Islet of Langerhans (tissue), 1 donor: ENCODE measurements around the gene TLX3.

Experiments used
- FAIRE-seq: peaks from one replicate; lab custom pipeline; 2011; peaks lifted over from hg19 to GRCh38; lab: Jason Lieb, UNC

TLX3 gene

DNA sequence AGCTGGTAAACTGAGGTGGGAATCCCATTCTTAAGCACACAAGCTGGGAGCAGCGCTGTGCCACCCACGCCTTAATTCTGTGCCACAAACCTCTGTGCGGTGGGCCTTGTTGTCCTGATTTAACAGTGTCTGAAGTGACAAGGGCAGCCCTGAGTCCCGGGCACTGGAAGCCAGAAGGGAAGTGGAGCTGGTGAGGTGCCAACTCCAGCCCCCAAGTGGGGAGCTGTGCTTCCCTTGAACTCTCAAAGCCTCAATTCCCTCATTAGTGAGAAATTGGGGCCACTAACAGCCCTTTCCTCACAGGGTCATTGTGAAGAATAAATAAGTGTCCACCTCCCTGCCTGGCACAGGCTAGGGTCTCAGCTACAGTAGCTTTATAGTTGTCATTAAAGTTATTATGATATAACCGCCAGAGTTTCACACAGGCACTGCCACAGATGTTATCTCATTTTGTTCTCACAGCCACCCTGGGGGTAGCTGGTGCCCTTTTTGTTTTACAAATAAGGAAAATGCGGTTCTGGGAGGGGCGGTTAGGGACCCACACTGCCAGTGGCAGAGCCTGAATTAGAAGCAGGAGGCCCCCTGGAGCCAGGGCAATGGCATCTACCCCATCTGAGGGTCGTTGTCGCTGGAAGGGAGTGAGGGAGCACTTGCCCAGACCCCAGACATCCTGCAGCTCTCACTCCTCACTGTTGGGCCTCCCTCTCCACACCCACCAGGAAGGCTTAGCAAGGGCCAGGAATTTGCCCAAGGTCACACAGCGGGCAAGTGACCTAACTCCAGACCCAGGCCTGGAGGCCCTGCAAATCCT, 2.1 kb upstream of the TLX3 start:
- no peak for FAIRE-seq

DNA sequence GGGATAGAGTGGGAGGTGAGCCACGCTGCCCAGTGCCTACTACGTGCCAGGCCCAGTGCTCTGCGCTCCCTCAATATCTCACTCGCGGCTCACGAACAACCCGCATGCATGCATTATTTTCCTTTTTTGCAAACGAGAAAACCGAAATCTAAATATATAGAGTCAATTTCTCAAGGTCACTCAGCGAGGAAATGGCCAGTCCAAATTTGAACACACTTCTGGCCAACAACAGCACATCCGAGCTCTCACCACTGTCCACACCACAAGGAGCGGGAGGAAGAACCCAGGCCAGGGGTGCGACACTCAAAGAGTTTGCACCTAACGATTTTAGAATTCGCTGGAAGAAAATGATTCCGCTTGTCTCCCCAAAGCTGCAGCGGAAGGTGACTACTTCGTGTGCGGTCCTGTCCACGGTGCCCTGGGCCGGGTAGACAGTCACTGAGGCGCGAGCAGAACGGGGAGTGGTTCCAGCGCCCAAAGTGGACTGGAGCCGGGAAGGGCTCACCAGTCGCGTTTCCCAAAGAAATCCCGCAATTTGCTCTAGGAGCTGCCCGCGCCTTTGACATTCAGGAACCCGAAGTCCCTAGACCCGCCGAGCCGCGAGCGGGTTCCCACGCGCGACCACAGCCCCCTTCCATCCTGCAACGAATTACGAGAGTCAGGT, 1.1 kb upstream of the TLX3 start:
- FAIRE-seq: no peak

DNA sequence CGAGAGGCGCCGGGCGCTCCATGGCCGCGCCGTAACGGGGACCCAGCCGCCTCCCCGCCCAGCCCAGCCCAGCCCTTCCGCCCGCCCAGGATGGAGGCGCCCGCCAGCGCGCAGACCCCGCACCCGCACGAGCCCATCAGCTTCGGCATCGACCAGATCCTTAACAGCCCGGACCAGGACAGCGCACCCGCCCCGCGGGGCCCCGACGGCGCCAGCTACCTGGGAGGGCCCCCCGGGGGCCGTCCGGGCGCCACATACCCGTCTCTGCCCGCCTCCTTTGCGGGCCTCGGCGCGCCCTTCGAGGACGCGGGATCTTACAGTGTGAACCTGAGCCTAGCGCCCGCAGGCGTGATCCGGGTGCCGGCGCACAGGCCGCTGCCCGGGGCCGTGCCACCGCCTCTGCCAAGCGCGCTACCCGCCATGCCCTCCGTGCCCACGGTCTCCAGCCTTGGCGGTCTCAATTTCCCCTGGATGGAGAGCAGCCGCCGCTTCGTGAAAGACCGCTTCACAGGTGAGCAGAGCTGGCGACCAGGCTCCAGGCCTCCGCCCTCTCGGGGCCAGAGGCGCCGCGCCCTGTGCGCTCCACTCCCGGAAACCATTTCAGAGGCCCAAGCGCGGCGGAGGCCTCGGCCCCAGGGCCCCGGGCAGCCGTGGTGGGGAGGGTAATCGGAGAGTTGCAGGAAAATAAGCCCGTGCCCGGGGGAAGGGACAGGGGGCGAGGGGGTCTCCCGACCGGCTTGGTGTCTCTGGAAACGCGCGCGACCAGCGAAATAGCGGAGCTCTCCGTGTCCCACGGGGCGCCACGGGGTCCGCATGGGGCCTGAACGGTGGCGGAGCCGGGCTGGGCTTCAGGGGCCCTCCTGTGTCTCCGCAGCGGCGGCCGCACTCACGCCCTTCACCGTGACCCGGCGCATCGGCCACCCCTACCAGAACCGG, 496 bp downstream of the TLX3 start:
- no peak for FAIRE-seq

DNA sequence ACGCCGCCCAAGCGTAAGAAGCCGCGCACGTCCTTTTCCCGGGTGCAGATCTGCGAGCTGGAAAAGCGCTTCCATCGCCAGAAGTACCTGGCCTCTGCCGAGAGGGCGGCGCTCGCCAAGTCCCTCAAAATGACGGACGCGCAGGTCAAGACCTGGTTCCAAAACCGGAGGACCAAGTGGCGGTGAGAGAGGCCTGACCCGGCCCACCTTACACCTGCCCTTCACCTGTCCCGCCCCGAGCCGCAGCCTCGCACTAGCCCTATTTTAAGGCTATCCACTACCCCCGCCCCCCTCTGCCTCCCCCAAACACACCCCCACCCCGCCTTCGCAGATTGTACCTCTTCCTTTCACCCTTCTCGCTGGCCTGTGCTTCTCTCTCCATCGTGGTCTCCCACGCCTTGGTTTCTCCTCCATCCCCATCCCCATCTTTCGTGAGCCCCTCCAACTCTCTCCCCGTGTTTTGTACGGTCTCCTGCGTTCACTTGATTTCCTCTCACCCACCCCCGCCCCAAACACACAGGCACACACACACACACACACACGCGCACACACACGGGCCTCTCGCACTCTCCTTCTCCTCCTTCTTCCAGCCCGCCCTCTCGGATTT, 1.3 kb downstream of the TLX3 start:
- no peak for FAIRE-seq

DNA sequence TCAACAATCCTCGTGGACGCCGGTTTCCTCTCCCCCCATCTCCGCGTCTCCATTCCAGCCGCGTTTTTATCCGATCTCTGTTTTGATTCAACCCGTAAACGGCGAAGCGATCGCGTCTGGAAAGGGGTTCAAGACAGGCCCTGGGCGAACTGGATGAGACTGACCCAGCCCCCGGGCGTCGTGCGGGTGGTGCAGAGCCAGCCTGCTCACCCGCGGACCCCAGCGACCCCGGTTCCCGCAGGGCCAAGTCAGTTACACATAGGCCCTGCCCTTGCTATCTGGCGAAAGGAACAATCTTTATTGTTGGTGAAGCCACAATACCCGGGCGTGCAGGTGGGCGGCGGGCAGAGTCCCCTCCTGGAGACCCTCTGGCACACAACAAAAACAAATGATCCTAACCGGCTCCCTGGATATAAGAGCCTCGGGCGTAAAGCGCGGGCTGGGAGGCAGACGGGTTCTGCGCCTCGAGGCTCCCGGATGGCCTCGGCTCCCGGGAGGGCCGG, 1.8 kb downstream of the TLX3 start:
- FAIRE-seq: no peak

DNA sequence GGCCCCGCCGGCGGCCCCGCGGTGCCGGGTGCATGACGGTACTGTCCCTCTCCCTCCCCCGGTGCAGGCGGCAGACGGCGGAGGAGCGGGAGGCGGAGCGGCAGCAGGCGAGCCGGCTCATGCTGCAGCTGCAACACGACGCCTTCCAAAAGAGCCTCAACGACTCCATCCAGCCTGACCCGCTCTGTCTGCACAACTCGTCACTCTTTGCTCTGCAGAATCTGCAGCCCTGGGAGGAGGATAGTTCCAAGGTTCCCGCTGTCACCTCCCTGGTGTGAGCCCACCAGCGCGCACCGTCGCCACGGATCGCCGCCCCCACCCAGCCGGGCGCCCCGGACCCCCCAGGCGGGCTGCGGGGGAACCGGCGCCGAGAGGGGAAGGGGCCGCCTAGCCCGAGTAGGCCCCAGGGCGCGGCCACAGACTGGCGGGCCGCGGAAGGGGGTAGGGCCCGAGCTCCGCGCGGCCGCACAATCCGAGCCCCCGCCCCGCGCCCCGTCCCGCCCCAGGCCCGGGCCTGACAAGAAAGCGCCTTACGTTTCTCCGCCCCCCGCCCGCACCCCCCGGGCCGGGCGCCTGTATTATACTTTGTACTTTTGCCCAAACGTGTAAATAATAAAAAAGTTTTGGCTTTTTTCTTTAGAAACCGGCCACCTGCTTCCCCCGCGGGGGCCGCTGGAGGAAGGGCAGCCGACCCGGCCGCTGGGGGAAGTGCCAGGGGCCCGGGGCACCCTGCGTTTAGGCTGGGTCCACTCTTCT, 2.5 kb downstream of the TLX3 start:
- no peak for FAIRE-seq

DNA sequence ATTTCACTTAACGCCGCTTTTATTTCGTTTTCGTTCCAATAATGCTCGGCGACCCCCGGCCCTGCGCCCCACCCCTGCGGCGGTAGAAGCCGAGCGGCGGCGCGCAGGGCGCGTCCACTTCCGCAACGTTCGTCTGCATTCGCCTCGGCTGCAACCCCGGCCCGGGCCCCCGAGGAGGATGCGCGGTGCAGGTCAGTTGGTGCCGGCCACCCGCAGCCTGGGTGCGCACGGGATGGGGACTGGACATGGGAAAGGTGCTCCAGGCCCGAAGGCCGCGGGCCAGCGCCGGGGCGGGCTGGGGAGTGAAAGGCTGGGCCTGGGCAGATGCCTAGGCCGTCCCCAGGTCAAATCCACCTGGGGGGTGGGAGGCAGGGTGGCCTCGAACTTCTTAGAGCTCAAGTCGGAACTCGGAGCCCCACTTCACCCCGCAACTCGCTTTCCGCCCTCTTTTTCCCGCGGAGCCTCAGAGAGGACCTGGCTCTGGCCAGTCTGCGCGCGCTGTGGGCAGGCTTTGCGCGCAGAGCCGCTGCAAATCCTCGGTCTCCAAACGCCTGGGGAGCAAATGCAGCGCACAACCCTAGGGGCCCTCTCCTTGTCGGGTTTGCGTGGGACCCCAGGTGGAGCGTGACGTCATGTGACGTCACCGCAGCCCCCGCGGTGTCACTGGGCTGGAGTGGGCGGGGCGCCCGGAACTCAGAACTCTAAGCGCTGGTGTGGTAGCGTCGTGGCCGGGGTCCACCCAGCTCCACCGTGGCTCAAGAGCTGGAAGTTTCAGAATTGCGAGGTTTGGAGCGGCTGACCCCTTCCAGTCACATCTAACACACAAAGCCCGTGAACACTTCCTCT, 3.3 kb downstream of the TLX3 start:
- no peak for FAIRE-seq

DNA sequence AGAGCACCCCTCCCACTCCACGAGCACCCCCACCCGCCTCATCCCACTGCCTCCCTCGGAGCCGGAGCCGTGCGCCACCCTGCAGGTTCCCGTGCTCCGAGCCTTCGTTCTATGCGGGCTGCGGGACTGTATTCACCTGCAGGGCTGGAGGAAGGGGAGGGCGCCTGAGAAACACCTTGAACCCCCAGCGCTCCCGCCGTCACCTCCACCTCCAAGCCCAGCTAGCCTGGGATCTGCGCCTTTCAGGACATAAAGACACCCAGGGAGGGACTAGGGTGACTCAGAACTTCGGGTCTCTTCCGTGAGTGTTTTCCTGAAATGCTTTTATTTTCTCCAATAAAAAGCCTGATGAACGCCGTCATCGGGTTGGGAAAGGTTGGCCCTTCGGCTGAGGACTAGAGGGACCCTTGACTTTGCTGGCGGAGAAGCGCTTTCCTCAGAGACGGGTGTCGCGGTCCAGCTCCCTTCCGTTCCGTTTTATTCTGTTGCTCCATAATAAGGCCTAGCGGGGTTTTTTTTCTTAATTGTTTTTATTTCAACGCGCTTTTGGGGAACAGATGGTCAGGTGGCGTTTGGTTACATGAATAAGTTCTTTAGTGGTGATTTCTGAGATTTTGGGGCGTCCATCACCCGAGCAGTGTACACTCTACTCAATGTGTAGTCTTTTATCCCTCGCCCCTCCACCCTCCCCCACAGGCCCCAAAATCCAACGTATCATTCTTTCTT, 4.6 kb downstream of the TLX3 start:
- FAIRE-seq: no peak

DNA sequence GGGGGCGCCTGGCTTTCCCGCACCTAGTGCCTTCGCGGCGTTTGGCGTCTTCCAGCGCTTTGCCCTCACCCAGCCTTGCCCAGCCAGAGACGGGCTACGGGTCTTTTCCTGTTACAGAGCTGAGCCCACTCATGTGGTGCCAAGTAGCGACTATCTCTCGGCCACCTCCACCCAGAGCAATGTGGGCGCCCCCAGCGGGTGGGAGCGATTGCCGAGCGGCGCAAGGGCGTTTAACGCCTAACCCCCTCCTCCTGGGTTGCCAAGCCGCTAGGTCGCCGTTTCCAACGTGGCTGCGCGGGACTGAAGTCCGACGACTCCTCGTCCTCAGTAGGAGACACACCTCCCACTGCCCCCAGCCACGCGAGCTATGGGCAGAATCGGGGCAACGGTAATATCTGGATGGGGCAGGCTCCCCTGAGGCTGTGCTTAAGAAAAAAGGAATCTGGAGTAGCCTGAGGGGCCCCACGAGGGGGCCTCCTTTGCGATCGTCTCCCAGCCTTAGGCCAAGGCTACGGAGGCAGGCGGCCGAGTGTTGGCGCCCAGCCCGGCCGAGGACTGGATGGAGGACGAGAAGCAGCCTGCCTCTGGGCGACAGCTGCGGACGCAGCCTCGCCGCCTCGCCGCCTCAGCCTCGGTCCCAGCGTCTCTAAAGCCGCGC, 5.8 kb downstream of the TLX3 start:
- FAIRE-seq: no peak

DNA sequence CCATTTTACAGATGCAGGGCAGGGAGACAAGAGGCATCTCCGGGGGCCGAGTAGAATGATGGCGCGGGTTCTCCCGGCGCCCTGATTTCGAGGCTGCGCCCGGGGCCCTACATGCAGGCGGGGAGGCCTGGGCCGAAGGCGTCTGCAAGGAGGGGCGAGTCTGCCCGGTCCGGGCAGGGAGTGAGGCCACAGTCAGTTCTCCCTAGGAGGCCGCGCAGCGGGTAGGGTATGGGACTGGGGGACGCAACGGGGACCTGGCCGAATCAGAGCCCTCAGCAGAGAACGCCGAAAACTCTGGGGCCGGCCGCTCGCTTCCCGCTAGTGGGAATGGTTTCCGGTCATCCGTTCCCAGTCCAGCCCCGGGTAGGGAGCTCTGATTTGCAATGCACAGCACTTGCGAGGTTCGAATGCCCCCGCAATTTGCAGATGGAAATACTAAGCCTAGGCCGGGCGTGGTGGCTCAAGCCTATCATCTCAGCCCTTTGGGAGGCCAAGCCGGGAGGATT, 6.4 kb downstream of the TLX3 start:
- FAIRE-seq: no peak

DNA sequence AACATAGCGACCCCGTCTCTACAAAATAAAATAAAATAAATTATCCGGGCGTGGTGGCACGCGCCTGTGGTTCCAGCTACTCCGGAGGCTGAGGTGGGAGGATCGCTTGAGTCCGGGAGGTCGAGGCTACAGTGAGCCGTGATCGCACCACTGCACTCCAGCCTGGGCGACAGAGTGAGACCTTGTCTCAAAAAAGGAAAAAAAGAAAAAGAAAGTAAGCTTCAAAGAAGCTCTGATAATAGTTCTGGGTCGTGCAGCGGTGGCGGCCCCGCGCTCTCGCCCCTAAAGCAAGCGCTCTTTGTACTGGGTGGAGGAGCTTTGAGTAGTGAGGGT, 6.8 kb downstream of the TLX3 start:
- no peak for FAIRE-seq

DNA sequence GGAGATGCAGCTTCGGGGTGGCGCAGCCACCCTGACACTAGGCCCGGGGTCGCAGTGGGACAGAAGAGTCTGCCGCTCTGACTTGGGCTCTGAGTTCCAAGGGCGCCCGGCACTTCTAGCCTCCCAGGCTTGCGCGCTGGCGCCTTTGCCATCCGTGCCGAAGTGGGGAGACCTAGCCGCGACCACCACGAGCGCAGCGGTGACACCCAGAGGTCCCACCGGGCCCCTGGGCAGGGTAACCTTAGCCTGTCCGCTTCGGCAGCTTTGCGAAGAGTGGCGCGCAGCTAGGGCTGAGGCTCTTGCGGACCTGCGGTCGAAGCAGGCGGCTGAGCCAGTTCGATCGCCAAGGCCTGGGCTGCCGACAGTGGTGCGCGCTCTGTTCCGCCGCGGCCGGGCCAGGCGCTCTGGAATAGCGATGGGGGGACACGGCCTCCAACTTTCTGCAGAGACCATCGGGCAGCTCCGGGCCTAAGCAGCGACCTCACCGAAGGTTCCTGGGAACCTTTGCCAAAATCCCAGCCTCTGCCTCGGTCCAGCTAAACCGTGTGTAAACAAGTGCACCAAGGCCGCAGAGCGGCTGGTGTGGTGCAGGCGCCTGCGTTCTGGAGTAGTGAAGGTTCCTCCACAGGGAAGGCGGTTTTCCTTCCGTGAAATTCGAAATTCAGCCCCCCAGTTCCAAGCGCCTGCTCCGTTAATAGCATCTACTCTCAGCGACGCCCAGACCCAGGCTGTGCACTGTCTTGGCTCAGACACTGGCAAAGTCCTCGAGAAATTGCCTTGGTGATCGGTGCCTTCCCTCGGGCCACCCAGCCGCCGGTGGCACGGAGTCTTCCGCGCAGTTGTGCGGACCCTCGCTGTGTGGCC, 7.4 kb downstream of the TLX3 start:
- no peak for FAIRE-seq

DNA sequence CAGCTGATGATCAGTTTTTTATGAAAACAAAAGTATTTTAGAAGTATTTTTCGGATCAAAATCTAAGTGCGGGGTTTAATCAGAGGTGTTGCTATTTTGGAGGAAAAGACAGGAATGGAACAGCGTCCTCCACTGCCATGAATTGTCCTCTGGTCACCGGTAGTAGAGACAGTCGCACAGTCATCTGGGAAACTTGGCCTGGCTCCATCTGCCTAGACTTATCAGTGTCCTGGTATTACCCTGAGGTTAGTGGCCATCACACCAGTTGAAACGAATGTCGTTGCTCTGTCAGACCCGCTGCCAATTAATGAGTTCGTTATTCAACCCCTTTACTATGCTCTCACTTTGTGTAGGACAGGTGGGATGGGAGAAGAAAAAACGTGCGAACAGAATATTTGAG, 8.2 kb downstream of the TLX3 start:
- FAIRE-seq: no peak

DNA sequence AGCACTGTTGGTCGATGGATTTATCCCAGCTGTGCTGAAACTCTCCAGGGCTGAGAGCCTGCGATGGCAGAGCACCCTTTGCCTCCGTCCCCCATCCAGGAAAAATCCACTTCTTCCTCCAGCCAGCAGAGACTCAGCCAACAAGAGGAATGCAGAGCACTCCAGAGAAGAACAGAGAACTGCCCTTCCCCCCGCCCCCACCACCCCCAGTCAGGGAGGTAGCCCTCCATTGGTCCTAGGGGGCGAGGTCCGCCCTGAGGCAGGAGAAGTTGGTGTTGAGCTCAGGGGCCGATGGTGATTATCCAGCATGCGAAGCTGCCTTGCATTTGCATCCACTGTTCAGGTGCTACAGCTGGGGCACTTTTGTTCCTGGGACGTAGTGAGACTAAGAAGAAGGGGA, 9.0 kb downstream of the TLX3 start:
- FAIRE-seq: no peak

DNA sequence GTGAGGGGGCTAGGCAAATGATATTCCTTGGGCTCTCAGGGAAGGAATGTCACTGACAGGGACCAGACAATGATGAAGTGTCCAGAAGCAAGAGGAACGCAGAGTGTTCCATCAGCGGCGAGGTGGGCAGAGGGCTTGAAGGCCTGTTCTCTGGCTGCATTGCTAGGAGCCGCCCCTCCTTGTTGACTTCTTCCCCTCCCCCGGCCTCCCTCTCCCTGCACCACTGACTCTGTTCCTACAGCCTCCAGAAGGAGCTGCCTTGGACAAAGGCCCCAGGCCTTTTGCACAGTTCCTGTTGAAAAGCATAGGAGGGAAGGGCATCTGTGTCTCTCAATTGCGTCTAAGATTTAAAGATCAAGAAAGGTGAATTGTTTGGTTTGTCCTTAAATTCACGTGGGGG, 12.4 kb downstream of the TLX3 start:
- no peak for FAIRE-seq

DNA sequence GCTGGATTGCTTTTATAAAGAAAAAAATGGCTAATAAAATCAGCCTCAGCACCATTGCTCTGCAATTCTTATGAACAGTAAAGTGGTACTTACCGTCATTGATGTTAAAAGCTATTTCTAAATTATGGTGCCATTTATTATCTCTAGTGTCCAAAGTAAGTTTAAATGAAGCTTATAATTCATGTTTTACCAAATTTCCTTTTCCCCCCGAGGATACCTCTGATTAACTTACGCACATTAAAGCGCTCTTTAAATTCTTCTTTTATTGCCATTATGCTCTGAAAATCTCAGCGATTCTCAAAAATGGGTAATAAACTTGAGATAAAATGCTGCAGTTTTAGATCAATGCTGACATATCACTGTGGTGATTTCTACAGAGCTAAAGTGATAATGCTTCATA, 13.5 kb downstream of the TLX3 start:
- FAIRE-seq: no peak

DNA sequence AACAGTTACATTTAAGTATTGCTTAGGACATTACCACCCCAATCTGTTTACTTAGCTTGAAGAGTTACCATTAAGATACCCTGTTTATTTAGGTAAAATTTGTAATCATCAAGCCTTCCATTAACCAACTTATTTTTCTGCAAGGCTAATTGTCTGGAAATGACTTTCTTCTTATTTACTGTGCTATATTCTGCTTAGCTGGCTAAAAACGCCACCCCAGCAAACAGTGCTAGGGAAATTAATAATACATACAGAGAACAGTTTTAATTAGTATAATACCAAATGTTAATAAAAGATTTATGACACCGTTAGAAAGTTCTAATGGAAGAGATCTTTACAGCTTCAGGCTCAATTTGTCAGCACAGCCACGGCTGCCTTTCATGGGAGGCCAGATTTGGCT, 14.0 kb downstream of the TLX3 start:
- no peak for FAIRE-seq
